GM19328 (cell line): ENCODE measurements around the gene NLRP12.
"Not testable (repeated sequence)": the region's sequence is repeated elsewhere in the genome, so short reads cannot be mapped to it uniquely, and the experiment has no call there.

Experiments
- ATAC-seq: cut with Tn5 transposase; IDR thresholded peaks from one replicate; pipeline ENCODE4 v1.9.1; 2021; ENCODE audit warnings: mild to moderate bottlenecking, moderate library complexity; ENCODE audit not compliant: unreplicated experiment

The NLRP12 gene

GRCh38 chr19:53840241-53840640 lies 16.1 kb upstream of the NLRP12 start:
- ATAC-seq: not testable (repeated sequence)

- not testable (repeated sequence) for ATAC-seq
These were observed 14.3 kb upstream of the NLRP12 start for GRCh38 chr19:53838446-53838845.

- not testable (repeated sequence) for ATAC-seq
These were observed 8.7 kb upstream of the NLRP12 start for GRCh38 chr19:53832861-53833260.

GRCh38 chr19:53828531-53828930 lies 4.4 kb upstream of the NLRP12 start:
- no peak for ATAC-seq

GRCh38 chr19:53826876-53827275 lies 2.8 kb upstream of the NLRP12 start:
- ATAC-seq: no peak

- ATAC-seq: no peak
These were observed 564 bp downstream of the NLRP12 start for GRCh38 chr19:53823380-53824120.

GRCh38 chr19:53819861-53820260 lies 4.3 kb downstream of the NLRP12 start:
- no peak for ATAC-seq

- no peak for ATAC-seq
These were observed 5.4 kb downstream of the NLRP12 start for GRCh38 chr19:53818756-53819155.

- ATAC-seq: no peak
These were observed 10.1 kb downstream of the NLRP12 start for GRCh38 chr19:53813996-53814395.

GRCh38 chr19:53812335-53812734 lies 11.8 kb downstream of the NLRP12 start:
- ATAC-seq: no peak

- ATAC-seq: no peak
These were observed 13.2 kb downstream of the NLRP12 start for GRCh38 chr19:53810891-53811290.

GRCh38 chr19:53810187-53810546 lies 13.9 kb downstream of the NLRP12 start:
- ATAC-seq: no peak

GRCh38 chr19:53809518-53810186 lies 14.5 kb downstream of the NLRP12 start:
- ATAC-seq: no peak

GRCh38 chr19:53808710-53809125 lies 15.4 kb downstream of the NLRP12 start:
- no peak for ATAC-seq

GRCh38 chr19:53801257-53801656 lies 22.9 kb downstream of the NLRP12 start:
- ATAC-seq: no peak

- ATAC-seq: no peak
These were observed 29.1 kb downstream of the NLRP12 start for GRCh38 chr19:53795019-53795418.

- ATAC-seq: no peak
These were observed 31.2 kb downstream of the NLRP12 start for GRCh38 chr19:53792721-53793433.

GRCh38 chr19:53789708-53790678 lies 34.1 kb downstream of the NLRP12 start:
- ATAC-seq: no peak

GRCh38 chr19:53787266-53787665 lies 36.8 kb downstream of the NLRP12 start:
- no peak for ATAC-seq

- ATAC-seq: no peak
These were observed 37.4 kb downstream of the NLRP12 start for GRCh38 chr19:53786744-53787143.
